ENCODE measurements around the gene TNFRSF8.

DNA sequence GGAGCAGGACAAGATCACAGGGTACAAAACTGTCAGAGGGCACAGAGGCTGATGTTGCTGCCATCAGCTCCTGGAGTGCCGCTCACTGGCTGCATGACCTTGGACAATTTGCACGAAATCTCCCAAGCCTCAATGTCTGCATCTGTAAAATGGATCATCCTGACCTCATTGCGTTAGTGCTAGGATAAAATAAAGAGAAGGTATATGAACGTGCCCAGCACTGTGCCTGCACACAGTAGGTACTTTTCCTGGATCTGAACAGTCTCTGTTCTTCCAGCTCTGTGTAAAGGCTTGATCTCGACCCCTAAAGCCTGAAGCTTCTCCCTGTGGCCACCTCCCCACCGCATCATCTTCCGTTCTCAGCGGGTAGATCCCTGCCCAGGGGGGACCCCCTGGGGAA, 116.6 kb downstream of the TNFRSF8 start:
- no peak for TF ChIP-seq MAZ (IDR thresholded peaks at IDR 0.05; ENCODE audit: borderline replicate concordance, low read depth, low read length)
- no peak for TF ChIP-seq MAZ (CRISPR knock-in tag; IDR thresholded peaks at IDR 0.05; ENCODE audit: low read depth)
- no peak for TF ChIP-seq EZH2 (conservative IDR thresholded peaks at IDR 0.05; ENCODE audit: low read depth, low read length)
- no peak for TF ChIP-seq ZNF703 (CRISPR knock-in tag; IDR thresholded peaks at IDR 0.05; ENCODE audit: borderline replicate concordance)
- no peak for TF ChIP-seq GMEB1 (CRISPR knock-in tag; IDR thresholded peaks at IDR 0.05; ENCODE audit: borderline replicate concordance)
- TF ChIP-seq GLMP (CRISPR knock-in tag; IDR thresholded peaks at IDR 0.05; ENCODE audit: borderline replicate concordance) = no peak
